Ishikawa (cell line): ENCODE data around the gene ASB1.

Experiments
- EP300 ChIP-seq: IDR thresholded peaks from 2 replicates; pipeline ENCODE4 v1.6.1; 2012; ENCODE audit warnings: borderline replicate concordance
- FOXM1 ChIP-seq: IDR thresholded peaks from 2 replicates; pipeline ENCODE4 v1.6.1; 2012; ENCODE audit warnings: low read depth, borderline replicate concordance
- RAD21 ChIP-seq: IDR thresholded peaks from 2 replicates; pipeline ENCODE4 v1.6.1; 2012; ENCODE audit warnings: low read depth
- REST ChIP-seq: IDR thresholded peaks from 2 replicates; pipeline ENCODE4 v1.6.1; 2012; ENCODE audit warnings: low read depth, mild to moderate bottlenecking
- TAF1 ChIP-seq: IDR thresholded peaks from 2 replicates; pipeline ENCODE4 v1.6.1; 2012; ENCODE audit warnings: low read depth, mild to moderate bottlenecking
- TEAD4 ChIP-seq: IDR thresholded peaks from 2 replicates; pipeline ENCODE4 v1.6.1; 2012

DNA sequence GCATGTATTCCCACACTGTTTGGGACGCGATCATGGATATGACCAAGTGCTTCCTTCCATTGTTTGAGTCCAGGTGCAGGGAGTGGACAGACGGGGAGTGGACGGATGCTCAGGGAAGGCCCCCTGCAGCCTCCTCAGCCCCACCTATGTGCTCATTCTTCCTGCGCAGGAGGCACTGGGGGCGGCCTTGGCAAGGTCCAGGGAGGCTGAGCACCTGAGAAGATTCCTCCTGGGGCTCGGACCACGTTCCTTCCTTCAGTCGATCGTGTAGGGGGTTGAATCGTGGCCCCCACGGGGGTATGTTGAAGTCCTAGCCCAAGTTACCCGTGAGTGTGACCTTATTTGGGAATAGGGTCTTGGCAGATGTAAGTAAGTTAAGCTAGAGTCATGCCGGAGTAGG, 60.4 kb downstream of the ASB1 start:
- no peak for TF ChIP-seq EP300
- no peak for TF ChIP-seq TAF1
- no peak for TF ChIP-seq FOXM1
- no peak for TF ChIP-seq TEAD4
- no peak for TF ChIP-seq RAD21
- TF ChIP-seq REST: no peak
